Superior temporal gyrus (tissue), 1 donor: ENCODE results near the gene MEFV.
A peak's percentile ranks its signal among the peaks of the same experiment; 100 is the strongest.
"Not testable (repeated sequence)": the region's sequence is repeated elsewhere in the genome, so short reads cannot be mapped to it uniquely, and the experiment has no call there.

Experiments used
- DNase-seq: peaks from one replicate; pipeline ENCODE4 v3.0.0-alpha.2; 2016; ENCODE audit errors: extremely low spot score

Gene MEFV

DNA sequence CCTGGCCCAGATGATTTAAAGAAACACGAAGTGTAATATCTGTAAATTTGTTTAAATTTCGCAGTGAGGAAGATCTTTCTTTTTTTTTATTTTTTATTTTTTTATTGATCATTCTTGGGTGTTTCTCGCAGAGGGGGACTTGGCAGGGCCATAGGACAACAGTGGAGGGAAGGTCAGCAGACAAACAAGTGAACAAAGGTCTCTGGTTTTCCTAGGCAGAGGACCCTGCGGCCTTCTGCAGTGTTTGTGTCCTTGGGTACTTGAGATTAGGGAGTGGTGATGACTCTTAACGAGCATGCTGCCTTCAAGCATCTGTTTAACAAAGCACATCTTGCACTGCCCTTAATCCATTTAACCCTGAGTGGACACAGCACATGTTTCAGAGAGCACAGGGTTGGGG is 14.3 kb upstream of the MEFV start:
- not testable (repeated sequence) for DNase-seq

DNA sequence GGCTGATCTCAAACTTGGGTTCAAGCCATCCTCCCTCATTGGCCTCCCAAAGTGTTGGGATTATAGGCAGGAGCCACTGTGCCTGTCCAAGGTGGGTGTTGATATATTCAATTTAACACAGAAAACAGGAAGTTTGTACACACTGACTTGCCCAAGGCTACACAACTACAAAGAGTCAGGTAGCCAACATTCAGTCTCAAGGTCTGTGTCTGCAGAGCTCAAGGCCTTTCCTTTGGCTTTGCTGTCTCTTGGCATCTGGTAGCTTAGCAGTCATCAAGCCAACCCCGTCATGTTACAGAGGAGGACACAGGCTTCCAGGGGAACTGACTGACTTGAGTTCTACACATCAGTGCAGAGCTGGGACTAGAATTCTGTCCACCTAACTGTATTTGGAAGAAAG is 11.9 kb upstream of the MEFV start:
- no peak for DNase-seq

DNA sequence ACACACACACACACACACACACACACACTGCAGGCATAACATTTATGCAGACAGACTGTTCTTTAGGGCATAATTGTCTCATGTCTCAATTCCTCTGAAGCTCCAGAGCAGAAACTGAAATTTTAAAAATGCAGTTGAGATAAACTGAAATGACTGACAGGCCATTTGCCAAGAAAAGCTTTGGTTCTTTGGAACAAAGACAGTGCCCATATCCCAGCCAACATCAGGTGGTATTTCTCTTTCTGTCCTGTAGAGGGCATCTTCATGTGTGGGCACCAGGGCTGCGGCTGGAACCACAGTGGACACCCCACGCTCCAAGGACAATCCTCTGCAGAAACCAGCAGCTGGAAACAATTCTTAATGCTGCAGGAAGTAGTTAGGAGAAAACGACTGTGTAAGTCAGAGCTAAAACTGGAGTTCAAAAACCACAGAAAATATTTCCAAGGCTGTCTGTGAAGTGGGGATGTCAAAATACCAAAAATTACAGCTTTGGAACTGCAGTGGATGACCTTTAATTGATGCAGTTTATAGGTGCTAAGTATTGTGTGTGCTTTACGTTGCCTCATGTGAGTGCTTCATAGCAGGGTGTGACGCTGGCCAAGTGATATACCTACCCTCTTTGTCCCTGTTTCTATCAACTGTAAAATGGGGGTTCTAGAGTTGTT is 10.6 kb upstream of the MEFV start:
- DNase-seq, result peak; percentile 25

DNA sequence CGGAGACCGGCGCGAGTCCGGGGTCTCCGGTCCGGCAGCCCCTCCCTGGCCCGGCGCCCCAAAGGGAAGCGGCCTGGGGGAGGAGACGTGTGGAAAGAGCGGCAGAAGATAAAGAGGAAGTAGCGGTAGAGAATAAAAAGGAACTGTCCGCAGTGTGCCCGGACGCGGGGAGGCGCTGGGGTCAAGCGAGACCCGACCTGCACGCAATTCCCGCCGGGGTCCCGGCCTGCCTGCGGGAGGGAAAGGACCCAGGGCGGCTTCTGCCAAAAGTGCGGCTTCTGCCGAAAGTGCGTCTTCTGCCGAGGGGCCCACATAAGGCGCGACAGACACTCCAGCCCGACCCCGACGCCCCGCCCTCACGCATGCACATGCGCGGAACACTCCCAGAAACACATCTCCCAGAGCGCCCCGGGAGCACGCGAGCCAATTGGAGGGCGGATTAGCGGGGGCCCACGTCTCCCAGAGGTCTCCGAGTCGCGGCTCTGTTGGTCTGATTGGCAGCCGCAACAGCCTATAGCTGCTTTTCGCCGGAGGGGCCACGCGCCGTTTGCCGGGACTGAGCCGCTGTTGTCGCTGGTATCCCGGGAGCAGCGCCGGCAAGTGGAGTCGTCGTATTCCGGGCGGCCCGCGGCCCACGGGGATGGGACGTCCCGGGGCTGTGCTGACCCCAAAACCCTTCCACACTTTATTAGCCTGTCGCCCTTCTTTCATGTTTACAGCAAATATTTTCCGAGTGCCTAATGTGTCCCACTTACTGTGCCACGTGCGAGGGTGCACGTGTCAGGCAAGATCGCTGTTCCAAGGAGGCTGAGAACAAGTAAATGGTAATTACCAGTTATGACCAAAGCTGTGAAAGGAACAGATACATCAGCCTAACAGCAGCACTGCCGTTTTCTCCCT is 8.0 kb upstream of the MEFV start:
- DNase-seq, result peak; percentile 98

DNA sequence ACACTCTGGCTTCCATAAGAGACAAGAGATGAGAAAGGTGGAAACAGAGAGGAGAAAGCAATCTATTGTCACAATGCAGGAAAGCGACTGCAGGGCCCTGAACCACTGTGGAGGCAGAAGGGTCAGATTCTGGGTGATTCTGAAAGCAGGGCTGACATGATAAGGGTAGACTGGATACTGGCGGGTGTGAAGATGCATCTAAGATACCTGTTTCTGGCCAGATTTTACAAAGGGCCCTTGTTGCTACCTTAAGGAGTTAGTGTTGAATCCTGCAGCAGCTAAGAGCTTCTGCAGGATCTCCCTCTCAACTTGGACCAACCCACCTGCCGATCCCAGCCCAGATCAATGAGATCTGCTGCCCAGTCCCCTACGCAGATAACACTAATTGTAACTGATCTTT is 6.1 kb upstream of the MEFV start:
- no peak for DNase-seq

DNA sequence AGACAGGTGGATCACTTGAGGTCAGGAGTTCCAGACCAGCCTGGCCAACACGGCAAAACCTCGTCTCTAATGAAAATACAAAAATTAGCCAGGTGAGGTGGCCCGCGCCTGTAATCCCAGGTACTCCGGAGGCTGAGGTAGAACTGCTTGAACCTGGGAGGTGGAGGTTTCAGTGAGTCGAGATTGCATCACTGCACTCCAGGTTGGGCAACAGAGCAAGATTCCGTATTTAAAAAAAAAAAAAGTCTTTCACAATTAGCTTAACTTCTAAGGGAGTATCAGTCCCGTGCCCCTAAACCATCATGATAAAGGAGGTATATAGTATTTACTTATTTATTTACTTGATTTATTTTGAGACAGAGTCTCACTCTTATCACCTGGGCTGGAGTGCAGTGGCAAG is 3.4 kb upstream of the MEFV start:
- DNase-seq, result no peak

DNA sequence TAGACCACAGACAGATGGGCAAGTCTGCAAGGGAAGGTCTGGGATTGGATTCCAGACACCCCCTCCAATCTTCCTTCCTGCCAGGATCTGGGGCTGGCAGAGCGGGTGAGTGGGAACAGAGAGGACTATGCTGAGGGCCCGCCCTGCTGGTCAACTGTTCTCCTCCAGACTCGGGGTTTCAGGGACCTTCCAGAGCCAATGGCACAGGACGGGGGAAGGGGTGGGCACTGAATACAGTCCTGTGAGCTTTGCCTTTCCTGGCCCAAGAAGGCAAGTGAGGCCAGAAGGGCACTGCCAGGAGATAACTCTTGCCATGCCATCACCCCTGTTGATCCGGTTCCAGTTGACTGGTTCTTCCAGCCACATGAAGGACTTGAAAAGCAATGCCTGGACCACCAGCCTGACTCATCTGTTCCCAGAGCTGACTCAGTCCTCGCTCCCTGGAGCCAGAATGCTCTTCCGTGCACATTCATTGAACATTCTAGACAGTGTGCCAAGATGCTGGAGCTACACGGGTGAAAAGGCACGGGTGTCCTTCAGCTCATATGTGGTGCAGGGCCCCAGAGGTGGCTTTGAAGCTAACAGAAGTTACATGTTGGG is 533 bp upstream of the MEFV start:
- no peak for DNase-seq

DNA sequence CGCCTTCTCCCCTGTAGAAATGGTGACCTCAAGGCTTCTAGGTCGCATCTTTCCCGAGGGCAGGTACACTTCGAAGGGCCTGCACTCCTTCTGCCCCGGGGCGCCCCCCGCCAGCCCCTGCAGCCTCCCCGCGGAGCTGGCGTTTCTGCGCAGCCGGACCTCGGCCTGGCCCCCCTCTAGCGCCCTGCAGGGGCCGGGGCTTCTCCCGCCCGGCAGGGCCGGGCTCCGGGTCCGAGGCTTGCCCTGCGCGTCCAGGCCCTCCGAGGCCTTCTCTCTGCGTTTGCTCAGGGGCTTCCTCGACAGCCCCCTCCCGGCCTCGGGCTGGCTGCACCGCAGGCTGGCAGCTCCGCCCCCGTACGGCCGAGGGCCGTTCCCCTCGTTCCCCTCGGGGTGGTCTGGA is 2.1 kb downstream of the MEFV start:
- DNase-seq, result no peak

DNA sequence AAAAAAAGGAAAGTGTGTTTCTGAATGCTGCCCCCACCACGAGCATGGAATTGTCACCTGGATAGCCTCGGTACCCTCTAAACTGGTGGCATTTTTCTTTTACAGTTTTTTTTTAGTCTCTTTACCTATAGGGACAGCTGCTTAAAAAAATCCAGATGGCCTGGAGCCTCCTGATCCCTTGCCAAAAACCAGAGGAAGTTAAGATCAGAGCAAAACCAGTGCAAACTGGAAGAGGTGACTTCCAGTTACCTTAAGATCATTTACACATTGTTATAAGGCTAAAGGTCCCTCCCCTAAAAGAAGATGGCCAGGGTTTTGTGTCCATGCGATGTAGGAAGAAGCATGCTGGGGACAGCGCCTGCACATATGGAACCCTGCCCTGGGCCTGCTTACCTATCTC is 3.5 kb downstream of the MEFV start:
- DNase-seq, result no peak

DNA sequence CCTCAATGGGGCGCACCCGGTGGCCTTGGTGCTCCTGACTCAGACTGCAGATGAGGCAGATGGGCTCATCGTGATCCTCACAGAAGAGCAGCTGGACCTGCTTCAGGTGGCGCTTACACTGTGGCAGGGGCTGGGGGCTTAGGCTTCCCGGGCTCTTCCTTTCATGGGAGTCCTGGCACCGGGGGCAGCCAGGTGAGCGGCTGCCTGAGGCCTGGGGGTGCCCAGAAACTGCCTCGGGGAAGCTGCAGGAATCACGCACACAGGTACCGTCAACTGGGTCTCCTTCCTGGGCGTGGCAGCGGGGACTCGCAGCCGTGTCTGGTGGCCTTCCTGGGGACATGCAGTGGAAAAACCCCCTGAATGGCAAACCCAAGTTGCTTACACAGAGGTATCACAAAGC is 7.0 kb downstream of the MEFV start:
- DNase-seq, result no peak

DNA sequence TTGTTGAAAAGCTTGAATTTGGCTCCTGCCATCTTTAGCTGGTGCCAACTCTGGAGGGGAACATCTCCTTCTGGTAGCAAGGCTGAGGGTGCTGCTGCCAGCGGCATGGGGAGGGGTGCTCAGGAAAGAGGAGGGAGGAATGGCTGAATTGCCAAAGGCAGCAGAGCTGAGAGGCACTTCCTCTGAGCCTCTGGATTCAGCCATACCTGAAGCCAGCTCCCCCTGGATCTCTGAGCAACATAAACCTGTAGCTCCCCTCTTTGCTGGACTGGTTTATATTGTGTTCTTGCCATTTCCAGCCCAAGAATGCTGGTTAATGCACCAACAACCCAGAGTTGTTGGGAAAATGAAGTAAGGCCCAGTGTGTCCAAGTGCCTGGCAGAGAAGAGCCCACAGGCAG is 7.4 kb downstream of the MEFV start:
- no peak for DNase-seq

DNA sequence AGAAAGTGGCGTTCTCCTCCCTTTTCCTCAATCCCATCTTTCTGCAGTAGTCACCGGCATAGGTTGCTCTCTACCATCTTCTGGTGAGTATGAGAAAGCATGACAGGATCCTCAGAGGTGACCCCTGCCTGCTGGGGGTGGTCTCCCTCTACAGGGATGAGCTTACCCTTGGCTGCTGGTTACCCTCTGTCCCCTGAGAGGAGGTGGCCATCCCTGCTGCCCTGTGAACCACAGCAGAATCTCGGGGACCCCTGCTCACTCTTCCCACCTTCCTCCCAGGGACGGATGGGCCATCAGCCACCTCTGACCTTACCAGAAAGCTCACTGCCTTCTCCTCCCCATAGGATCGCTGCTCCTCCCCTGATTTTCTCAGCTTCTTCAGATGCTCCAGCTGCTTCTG is 7.8 kb downstream of the MEFV start:
- no peak for DNase-seq

DNA sequence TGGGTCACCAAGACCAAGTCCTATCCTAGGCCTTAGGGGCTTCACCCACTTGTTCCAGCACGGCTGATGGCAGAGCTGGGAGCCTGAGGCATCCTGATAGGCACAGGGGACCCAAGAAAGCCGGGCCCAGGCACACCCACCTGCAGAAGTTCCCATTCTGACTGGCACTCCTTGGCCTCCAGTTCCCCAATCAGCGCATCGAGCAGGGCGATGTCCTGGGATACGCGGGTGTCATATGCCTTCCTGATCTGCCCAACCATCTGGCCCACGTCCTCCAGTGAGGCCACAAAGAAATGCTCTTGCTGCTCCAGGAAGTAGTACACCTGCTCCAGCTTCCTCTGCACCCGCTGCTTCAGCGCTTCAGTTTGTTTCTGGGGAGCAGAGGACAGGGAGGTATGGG is 9.6 kb downstream of the MEFV start:
- DNase-seq, result no peak

DNA sequence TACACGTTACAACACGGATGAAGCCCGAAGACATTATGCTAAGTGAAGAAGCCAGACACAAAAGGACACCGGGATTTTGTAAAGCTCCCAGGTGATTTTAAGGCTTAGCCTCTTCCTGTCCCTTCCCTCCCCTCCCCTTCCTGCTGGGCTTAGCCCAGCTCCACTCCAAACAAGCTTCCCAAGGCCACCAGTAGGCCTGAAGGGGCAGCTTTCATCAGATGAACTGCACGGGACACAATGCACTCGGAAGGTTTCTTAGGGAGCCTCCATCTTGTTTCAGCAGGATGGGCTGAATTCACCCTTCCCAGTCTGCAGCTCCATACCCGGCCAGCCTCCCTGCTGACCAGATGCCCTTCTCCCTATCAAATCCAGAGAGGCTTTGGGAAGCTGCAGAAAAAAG is 10.4 kb downstream of the MEFV start:
- DNase-seq, result no peak

DNA sequence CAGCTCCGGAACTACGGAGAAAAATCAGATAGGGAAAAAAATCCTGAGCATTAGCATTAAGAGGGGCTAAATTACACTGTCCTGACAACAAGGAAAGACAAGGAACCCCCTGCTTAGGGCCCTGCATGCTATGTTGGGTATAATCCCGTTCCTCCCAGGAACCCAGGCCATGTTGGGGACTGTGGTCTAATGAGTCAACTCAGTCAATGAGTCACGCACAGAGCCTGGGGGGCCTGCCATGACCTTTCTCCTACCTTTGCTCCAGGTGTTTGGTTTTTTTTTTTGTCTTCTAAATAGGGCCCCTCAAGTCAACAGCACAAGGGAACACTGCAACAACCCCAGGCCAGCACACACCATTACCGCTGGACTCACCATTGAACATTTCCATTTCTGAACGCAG is 12.6 kb downstream of the MEFV start:
- DNase-seq, result no peak

DNA sequence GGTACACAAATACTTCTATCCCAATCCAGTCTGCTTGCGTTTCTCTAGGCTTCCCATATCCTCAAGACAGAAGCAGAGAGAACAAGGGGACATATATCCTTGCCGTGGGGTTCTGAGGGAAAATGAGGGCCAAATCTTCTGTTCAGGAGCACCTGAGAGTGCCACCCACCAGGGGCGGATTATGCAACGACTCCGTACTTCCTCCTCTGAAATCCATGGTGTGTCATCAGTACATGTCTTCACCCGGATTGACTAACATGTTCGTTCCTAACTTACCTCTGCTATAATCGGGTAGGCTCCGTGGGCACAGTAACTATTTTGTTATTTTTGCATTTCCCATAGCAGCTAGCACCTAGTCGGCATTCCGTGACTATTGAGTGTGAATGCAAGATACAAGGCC is 13.7 kb downstream of the MEFV start:
- DNase-seq, result no peak

DNA sequence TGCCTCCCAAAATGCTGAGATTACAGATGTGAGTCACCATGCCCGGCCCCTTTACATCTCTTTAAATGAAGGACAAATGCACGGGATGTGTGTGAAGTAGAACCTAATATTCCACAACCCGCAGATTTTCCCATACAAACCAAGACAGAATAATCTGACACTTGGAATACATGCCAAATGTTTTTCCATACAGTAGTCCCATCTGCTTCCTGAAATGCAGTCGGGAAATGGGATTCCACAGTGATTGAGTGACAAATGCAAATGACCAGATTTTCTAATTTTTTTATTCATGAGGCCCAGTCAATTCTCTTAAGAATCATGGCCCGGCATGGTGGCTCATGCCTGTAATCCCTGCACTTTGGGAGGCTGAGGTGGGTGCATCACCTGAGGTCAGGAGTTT is 14.7 kb downstream of the MEFV start:
- no peak for DNase-seq

DNA sequence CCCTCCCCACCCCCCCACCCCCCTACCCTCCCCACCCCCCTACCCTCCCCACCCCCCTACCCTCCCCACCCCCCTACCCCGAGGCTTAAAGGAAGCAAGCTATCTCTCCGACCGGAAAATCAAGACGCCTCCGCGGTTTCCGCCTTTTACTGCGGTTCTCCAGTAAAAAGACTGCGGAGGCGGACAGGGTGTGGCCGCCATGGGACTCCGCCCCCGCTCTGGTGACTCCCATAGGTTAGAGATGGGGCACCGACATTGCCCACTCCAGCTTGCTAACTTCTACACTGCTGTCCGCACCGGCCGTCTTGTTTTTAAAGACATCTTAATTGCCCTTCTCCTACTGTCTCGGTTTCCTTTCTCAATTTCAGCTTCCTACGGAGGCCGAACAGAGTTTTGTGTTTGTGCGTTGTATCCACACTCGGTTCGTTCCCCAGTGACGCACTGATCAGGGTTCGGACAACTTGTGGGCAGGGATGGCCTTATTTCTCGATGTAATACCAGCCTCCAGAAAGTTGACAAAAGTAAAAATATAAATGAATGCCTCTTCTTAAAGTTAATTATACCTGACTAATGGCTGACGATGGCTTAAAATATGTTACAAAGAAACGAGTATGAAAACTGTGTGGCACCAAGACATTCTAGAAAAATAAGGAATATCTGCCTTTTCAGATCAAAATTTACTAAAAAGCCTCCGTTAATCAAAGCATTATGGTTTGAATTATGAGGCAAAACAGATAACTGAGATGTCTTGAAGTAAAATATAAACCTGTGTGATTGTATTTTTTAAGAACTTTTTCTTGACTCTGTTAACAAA is 20.4 kb downstream of the MEFV start:
- no peak for DNase-seq

DNA sequence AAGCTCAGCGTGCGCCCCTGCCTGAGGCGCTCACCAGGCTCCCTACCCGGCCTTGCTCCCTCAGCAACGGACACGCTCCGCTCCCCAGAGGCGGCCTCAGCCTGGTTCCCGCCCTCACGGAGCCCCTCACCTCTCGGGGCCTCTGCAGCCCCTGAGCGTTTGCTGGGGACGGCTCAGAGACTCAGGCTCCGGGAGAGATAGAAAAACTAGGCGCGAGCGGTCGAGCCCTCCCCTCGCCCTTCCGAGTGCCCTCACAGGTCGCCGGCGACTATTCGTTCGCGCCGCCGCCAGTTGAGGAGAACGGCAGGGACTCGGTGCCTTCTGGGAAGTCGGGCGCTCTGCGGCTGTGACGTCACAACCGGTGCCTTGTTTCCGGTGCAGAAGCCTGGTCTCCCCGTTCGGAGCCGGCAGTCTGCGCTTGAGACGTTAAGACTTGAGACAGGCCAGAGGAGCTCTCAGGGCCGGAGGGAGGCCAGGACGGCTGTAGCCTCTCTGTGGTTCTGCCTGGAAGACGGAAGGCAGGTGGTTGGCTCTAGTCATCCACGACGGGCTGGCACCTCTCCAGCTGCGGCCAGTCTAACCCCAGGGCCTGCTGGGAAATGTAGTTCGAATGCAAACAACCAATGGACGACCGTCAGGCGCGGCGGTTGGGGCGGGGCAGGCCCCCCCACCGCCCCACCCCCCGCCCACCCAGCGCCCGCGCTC is 21.4 kb downstream of the MEFV start, which contains the start of gene ZNF200:
TSS of gene ZNF200 (minus strand) at position 302 of the 705 bp plus-strand sequence. CDS start 1,403 bp downstream, outside the sequence.
- peak; percentile 97 for DNase-seq

DNA sequence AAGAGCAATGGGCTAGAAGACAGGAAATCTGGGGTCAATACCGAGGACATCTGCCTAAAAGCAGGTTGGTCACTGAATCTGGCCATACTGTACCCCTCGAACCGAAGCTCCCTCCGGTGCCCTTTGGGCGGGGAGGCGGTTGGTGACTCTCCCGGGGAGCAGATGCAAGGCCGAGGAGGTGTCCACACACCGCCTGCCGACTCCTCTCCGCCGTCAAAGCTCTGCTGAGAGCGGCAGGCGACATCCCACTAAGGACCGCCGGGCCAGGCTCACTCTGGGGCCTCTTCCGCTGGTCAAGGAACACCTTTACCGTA is 21.9 kb downstream of the MEFV start:
- DNase-seq, result no peak

DNA sequence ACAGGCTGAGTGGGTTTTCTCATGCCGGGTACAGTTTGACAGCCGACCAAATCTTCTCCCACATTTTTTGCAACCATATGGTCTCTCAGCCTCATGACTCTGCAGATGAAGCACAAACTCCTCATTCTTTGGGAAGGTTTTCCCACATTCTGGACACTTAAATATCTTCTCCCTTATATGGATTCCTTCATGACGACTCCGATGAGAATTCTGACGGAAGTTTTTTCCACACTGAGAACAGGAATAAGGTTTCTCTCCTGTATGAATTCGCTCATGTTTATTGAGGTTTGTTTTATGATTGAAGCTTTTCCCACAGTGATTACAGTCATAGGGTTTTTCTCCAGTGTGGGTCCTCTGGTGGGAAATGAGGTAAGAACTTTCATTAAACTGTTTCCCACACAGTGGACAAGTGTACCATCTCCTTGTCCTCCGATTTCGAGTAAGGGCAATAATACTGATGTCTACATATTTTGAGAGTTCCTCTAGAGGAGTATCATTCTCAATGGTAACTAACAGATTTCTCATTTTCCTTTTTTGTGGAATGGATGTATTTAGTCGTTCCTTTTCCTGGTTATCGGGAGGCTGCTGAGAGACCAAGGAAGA is 32.4 kb downstream of the MEFV start:
- no peak for DNase-seq
